Measurements from ENCODE around the gene ABCA8.
"Not testable (repeated sequence)": the region's sequence is repeated elsewhere in the genome, so short reads cannot be mapped to it uniquely, and the experiment has no call there.

ABCA8 gene, protein sequence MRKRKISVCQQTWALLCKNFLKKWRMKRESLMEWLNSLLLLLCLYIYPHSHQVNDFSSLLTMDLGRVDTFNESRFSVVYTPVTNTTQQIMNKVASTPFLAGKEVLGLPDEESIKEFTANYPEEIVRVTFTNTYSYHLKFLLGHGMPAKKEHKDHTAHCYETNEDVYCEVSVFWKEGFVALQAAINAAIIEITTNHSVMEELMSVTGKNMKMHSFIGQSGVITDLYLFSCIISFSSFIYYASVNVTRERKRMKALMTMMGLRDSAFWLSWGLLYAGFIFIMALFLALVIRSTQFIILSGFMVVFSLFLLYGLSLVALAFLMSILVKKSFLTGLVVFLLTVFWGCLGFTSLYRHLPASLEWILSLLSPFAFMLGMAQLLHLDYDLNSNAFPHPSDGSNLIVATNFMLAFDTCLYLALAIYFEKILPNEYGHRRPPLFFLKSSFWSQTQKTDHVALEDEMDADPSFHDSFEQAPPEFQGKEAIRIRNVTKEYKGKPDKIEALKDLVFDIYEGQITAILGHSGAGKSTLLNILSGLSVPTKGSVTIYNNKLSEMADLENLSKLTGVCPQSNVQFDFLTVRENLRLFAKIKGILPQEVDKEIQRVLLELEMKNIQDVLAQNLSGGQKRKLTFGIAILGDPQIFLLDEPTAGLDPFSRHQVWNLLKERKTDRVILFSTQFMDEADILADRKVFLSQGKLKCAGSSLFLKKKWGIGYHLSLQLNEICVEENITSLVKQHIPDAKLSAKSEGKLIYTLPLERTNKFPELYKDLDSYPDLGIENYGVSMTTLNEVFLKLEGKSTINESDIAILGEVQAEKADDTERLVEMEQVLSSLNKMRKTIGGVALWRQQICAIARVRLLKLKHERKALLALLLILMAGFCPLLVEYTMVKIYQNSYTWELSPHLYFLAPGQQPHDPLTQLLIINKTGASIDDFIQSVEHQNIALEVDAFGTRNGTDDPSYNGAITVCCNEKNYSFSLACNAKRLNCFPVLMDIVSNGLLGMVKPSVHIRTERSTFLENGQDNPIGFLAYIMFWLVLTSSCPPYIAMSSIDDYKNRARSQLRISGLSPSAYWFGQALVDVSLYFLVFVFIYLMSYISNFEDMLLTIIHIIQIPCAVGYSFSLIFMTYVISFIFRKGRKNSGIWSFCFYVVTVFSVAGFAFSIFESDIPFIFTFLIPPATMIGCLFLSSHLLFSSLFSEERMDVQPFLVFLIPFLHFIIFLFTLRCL (N-terminal part only)

DNA sequence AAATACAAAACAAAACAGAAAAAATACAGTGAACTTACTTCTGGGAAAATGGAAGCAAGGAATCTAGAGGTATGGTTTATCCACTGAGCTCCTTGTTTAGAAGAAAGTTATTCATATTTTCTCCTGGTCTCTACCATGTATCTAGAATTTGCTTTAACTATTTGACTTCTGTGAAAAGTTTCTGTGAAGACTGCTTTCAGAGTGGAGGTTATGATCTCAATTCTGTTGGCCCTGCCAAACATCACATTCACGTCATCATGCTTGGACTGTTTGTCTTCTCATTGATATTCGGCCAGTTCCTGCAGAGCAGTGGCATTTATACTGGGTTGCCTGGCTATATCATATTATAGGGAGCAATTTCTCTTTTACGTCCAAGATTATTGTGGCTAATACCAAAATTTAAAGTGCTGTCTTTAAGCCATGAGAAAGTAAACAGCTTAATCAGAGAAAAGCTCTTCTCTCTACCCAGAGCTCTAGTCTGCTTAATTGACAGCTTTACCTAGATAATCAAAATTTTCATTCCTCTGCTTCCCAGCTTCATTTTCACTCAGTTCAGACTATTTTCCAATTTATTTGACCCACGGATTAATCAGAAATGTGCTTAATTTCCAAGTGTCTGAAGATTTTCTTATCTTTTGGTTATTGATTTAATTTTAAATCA lies at the start of gene ABCA8:
ABCA8 (minus strand) TSS at position 212 of the 661 bp plus-strand sequence. CDS start 13,358 bp downstream, outside the sequence.
- DNase-seq (ENCODE audit: low read depth), result peak; percentile 86

DNA sequence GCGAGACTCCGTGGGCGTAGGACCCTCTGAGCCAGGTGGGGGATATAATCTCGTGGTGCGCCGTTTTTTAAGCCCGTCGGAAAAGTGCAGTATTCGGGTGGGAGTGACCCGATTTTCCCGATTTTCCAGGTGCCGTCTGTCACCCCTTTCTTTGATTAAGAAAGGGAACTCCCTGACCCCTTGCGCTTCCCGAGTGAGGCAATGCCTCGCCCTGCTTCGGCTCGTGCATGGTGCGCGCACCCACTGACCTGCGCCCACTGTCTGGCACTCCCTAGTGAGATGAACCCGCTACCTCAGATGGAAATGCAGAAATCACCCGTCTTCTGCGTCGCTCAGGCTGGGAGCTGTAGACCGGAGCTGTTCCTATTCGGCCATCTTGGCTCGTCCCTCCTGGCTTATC lies 49.6 kb upstream of the ABCA8 start:
- not testable (repeated sequence) for DNase-seq (ENCODE audit: low read depth)

DNA sequence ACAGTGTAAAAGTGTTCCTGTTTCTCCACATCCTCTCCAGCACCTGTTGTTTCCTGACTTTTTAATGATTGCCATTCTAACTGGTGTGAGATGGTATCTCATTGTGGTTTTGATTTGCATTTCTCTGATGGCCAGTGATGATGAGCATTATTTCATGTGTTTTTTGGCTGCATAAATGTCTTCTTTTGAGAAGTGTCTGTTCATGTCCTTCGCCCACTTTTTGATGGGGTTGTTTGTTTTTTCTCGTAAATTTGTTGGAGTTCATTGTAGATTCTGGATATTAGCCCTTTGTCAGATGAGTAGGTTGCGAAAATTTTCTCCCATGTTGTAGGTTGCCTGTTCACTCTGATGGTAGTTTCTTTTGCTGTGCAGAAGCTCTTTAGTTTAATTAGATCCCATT lies 44.6 kb upstream of the ABCA8 start:
- DNase-seq (ENCODE audit: low read depth), result not testable (repeated sequence)

DNA sequence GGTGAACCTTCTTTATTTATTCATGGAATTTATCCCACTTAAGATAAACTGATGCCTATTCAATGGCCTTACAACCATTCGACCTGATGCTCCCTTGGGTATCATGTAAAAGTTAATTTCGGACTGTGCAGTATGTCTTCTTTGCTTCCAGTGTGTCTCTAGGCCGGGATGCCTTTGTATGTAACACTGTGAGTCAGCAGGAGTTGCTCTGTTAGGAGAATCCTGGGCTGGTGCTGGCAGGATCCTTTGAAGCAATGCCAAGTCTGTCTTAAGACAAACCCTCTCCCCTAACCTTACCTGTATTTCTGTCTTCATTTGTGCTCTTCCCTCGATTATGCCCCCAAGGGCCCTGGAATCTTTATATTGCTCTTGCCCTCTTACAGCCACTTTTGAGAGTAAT lies 37.9 kb upstream of the ABCA8 start:
- peak; percentile 24 for DNase-seq (ENCODE audit: low read depth)

DNA sequence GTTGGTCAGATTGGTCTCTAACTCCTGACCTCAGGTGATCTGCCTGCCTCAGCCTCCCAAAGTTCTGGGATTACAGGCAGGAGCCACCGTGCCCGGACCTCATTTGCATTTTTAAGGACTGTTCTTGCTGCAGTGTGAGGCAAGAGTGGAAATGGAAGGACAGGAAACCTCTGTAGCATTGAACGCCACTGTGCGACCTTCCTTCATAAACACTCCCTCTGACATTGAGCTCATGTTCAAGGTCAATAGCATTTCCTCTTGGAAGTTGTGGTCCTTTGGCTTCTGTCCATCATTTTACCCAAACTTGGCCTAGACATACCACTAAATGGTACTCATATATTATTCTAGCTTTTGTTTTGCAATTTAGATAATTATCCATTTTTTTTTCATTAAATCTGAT lies 32.8 kb upstream of the ABCA8 start:
- no peak for DNase-seq (ENCODE audit: low read depth)

DNA sequence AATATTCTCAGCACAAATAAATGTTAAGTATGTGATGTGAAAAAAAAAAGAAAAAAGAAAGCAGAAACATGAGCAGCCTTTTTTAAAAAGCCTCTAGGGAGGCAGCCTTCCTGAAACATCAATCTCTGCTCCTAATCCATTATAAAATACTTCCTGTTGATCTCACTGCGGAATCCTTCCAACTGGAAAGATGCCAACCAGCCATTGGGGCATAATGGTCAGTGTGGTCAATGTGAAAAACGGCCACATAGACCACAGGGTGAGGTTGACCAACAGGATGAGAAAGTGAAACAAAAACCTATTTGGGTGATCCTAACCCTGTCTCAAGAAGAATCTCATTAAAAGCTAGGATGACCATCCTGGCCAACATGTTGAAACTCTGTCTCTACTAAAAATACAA lies 26.1 kb upstream of the ABCA8 start:
- peak; percentile 89 for DNase-seq (ENCODE audit: low read depth)

DNA sequence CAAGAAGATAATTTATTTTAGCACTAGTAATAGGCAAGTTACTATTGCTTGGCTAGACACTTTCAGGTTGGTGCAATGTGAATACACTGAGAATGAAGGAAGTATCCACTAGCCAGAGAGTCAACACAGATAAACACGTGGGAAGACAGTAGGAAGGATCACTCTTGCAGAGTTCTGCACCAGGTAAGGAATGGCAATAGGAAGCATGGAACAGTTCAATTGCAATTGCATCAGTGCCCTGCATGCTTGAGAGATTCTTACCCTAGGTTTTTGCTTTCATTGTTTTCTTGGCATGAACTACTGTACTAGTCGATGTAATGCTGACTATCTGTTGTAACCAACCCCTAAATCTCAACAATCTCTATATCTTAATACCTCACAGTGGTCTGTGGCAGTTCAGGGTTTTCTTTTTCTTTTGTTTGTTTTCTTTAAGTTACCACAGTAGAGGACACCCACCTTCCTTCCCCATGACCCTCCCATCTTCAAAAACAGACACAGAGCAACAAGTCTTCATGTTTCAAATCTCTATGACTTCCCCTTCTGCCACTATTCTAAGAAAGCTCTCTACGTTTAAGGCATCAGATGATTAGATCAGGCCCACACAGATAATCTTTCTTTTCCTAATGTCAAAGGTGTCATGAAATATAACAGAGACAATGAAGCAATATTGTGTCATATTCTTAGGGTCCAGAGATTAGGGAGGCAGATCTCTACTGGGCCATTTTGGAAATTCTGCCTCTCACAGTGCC lies 18.1 kb upstream of the ABCA8 start:
- DNase-seq (ENCODE audit: low read depth), result no peak

DNA sequence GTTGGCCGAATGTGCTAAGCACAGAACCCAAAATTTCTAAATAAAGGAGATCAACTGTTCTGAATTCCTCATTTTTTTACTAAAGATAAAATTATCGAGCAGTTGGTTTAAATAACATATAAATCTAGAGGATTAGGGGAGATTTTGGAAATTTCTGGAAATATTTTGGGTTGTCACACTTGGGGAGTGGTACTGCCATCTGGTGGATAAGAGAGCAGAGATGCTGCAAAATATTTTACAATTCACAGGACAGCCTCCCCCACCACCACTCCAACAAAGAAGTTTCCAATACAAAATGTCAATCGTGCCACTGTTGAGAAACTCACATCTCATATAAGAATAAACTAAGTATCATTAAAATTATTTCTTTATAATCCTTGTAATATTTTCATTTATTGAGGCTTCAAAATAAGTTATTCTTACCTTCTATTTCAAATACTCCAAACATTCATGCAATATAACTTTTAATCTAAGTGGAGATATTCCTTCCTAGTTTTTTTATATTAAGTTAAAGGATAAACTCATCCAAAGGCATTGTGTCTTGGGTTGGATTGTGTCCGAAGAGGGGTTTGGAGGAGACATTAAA lies 17.0 kb upstream of the ABCA8 start:
- DNase-seq (ENCODE audit: low read depth), result peak; percentile 34

DNA sequence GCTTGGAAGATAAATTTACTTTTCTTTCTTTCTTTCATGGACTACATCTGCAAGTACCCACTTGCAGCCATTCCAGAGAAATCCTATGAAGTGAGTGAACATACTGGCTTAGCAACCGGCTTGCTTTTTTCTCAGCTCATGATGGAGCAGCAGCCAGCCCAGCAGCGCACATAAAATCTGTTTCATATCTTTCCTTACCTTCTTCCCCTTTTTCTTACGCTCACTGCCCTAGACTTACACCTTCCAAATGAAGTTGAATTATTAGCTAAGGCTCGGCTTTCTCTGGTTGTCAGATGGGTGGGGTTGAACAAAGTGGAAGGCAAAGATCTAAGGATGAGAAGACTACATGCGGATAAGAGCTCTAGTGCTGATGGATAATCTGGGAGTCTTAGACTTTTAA lies 13.9 kb upstream of the ABCA8 start:
- no peak for DNase-seq (ENCODE audit: low read depth)

DNA sequence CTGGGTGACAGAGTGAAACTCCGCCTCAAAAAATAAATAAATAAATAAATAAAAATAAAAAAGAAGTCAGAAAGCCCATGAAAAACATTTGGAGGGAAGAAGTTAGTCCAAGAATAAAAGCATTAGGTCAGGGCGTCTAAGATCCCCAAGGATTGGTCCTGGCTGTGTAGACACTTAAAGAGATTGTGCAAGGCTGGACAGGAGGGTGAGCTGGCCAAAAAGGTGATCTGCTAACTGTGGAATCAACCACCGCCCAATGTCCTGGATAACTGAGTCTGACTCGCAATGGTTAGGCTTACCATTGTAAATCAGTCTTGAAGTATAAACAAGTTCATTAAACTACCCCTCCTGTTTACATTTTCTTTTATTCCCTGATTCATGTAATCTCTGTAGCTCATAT lies 8.8 kb upstream of the ABCA8 start:
- no peak for DNase-seq (ENCODE audit: low read depth)

DNA sequence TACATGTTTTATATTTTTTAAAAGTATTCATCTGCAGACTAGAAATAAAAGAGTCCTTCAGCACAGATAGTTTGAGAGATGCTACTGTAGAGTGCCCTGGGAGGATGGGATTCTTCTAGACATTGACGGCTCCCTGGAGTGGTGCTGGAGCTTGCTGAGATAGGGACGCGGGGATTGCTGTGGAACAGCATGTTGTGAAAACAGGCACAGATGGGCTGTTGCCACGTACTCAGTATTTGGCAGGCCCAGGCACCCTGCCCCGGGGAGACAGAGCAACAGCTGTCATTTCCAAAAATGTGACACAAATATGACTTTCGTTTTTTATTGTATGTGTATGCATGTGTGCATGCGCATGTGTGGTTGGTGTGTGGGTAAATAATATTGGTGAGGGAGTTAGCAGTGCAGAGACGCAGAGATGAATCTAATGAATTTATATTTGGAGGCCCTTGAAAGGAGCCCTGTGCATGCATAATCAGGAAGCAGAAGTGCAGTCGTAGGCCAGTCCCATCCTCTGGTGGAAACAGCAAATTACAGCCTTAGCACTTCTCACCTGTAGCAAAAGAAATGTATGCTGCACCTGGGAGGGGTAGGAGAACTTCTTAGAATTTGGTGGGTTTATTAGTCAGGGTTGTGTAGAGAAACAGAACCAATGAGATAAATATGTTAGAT lies 6.2 kb upstream of the ABCA8 start:
- no peak for DNase-seq (ENCODE audit: low read depth)

DNA sequence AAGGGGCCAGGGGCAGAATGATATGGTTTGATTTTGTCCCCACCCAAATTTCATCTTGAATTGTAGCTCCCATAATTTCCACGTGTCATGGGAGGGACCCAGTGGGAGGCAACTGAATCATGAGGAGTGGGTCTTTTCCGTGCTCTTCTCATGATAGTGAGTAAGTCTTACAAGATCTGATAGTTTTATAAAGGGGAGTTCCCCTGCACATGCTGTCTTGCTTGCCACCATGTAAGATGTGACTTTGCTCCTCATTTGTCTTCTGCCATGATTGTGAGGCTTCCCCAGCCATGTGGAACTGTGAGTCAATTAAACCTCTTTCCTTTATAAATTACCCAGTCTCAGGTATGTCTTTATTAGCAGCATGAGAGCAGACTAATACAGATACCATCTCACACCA lies 3.9 kb upstream of the ABCA8 start:
- not testable (repeated sequence) for DNase-seq (ENCODE audit: low read depth)

DNA sequence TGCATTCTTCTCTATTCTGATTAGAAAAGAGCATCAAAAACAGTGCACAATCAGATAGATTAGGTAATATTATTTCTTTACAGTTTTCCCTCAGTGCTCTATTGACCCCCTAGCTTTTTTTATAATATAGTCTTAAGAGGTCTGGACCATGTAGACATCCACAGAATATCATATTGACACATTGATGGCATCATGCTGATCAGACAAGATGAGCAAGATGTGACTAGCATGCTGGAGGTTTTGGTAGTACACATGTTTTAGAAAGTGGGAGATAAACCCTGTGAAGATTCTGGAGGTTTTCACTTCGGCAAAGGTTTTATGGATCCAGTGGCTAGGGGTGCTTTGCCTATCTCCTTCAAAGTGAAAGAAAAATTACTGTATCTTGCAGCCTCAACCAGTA lies 2.8 kb upstream of the ABCA8 start:
- no peak for DNase-seq (ENCODE audit: low read depth)

DNA sequence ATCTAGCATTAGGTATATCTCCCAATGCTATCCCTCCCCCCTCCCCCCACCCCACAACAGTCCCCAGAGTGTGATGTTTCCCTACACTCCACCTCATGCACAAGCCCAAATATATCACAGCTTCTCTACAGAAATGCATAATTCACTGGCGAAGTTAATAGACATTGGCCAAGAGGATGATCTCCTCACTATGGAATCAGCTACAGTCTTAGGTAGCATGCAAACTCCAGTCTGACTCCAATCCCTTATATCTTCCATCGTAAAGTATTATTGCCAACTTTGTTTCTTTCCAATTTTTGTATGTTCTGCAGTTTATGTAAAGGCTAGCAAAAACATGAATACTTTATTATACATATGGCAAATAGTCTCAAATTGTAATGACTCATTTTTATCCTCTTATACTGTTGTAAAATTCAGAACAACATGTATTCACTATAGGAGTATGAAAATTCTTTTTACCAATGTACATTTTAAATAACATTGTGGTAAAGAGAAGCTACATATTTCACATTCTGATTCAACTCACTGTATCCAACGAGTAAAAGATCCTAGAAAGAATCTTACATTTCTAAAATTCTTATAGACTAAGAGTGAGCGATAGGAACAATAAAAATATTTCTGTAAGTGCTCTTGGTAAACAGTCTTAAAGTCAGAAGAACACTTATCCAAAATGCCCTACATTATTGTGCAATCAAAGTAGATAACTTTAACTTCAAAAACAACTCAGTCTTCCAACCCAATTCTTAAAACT lies 871 bp downstream of the ABCA8 start:
- DNase-seq (ENCODE audit: low read depth), result peak; percentile 39

DNA sequence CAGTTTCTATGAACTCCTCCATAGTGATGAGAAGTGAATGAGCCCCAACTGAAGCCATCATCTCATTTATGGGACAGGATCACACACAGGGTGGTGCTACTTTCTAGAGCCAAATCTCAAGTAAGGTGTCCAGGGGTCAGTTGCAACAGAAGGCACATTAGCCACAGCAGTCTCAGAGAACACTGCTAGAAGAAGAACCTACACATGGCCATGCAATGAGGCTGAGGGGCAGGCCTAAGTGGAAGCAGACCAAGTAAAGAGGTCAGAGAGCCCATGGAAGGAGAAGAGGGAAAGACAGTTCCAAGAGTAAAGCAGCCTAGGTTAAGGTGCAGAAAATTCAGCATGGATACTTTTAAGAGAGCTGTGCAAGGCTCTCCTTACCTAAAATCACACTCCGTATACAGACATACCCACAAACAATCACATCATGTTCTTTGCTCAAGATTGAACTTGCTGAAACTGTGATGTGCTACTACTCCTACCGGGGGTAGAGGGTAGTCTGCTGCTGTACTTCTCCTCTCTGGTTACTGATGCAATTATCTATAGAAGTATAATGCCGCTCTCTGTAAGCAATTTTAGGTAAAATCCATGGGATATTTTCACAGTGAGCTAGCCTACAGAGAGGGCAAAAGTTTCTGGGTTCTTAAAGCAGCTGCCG lies 1.7 kb downstream of the ABCA8 start:
- DNase-seq (ENCODE audit: low read depth), result no peak

DNA sequence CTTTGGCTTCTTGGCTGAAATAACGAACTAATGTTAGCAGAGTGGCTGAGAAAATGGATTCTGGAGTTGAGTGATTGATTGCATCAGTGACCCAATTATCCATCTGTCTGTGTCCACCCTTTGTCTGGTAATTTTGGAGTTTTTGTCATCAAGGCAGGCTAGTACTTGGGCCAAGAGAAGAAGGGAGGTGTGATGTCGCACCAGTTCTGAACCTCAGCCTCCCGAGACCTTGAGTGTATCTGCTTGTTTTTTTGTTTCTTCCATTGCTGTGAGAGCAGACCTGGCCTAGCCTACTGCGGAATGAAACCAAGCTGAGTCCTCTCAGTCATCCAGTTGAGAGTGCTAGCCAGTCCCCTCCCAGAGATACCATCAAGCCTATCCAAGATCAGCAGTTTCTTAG lies 4.5 kb downstream of the ABCA8 start:
- DNase-seq (ENCODE audit: low read depth), result no peak

DNA sequence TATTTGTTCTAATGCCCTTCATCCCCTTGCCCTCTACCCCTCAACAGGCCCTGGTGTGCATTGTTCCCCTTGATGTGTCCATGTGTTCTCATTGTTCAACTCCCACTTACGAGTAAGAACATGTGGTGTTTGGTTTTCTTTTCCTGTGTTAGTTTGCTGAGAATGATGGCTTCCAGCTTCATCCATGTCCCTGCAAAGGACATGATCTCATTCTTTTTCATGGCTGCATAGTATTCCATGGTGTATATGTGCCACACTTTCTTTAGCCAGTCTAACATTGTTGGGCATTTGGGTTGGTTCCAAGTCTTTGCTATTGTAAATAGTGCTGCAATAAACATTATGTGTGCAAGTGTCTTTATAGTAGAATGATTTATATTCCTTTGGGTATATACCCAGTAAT lies 7.3 kb downstream of the ABCA8 start:
- not testable (repeated sequence) for DNase-seq (ENCODE audit: low read depth)

DNA sequence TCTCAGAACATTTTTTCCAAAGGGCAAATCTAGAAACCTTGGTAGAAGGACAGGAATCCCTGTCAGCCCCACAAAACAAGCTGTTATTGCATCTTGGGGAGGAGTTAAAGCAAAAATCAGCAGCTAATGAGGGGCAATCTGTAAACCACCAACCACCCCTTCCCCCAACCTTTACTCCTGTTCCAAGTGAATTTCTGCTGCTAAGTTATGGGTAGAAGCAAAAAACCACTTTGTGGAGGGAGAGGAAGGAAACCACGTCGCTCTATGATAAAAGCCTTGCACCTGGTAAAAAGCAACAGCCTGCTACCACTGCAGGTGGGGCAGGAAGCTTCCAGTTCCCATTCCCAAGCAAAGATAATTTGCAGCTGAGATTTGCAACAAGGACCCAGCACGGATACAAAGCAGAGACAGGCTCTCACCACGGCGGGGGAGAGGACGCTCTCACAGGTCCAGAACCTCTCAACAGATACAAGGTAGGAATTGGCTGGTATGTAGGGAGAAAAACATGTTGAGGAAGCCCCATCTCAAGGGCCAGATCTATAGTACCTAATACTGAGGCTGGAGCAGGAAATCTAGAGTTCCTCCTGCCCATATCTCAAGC lies 10.7 kb downstream of the ABCA8 start:
- no peak for DNase-seq (ENCODE audit: low read depth)

DNA sequence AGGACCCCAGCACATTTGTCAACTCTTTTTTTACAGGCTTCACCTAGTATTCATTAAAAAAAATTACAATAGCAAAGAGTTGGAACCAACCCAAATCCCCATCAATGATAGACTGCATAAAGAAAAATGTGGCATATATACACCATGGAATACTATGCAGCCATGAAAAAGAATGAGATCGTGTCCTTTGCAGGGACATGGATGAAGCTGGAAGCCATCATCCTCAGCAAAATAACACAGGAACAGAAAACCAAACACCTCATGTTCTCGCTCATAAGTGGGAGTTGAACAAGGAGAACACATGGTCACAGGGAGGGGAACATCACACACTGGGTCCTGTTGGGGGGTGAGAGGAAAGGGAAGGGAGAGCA lies 11.4 kb downstream of the ABCA8 start:
- not testable (repeated sequence) for DNase-seq (ENCODE audit: low read depth)
